ENCODE measurements around the gene ZNF394. TPM values are rescaled to one million over a fixed set of nuclear protein-coding genes. Genes with fewer than 3 reads are reported as not detected.

The ZNF394 gene
- total RNA-seq, 1 experiment from 2014 or later = 20.0 TPM

GRCh38 chr7:99476107-99476506, 24.0 kb downstream of the ZNF394 start:
- ChIA-PET POLR2A (no interaction called here), CTCF (interaction anchor here (1.3 kb wide), 1 partner anchor 24 kb away, joined by 6 read pairs; the partner anchor contains the start of gene ZNF394)
- DNase-seq (ENCODE audit: low read depth, low spot score) (no peak), ATAC-seq (no peak)
- intact Hi-C loops (cut with micrococcal nuclease; ENCODE audit: unreplicated experiment) (no loop called here), in situ Hi-C loops (cut with HindIII; ENCODE audit: low pct_unique_long_range_greater_than_20kb, low sequenced_read_pairs) (no loop called here)
- Histone ChIP-seq H3K27me3 (ENCODE audit: control insufficient read depth, insufficient read depth, low read length) (no peaks in the 10 kb centered on the region), H3K4me3 (ENCODE audit: low read depth in 2 of 2, low read length in 2 of 2) (no peak overlapping the region), H3K36me3 (ENCODE audit: control insufficient read depth, insufficient read depth, low read length) (peaks cover 4% of the 10 kb centered on the region; the same call in 1 of the 2 replicates), H3K27ac (ENCODE audit: low read length) (no peak overlapping the region), H3K4me1 (ENCODE audit: control insufficient read depth, insufficient read depth, low read length) (no peaks in the 10 kb centered on the region), H3K9me3 (ENCODE audit: control insufficient read depth, insufficient read depth, low read depth, low read length) (no peaks in the 10 kb centered on the region)
- TF ChIP-seq CTCF (IDR thresholded peaks at IDR 0.05) (no peak), TCF7L2 (IDR thresholded peaks at IDR 0.05; ENCODE audit: low read depth, low read length) (no peak), POLR2AphosphoS5 (IDR thresholded peaks at IDR 0.05; ENCODE audit: low read depth, low read length) (no peak), SIN3A (IDR thresholded peaks at IDR 0.05; ENCODE audit: borderline replicate concordance, insufficient read depth, low read depth, low read length) (no peak), REST (IDR thresholded peaks at IDR 0.05; ENCODE audit: insufficient read depth in 1 of 2, low read depth in 2 of 2, low read length in 1 of 2) (no peak)
- BruUV-seq (replicated peaks) = no TSS peak

- no peaks in the 10 kb centered on the region for H3K27me3 ChIP-seq (ENCODE audit: control insufficient read depth, insufficient read depth, low read length)
- H3K36me3 ChIP-seq (ENCODE audit: control insufficient read depth, insufficient read depth, low read length) = peaks cover 4% of the 10 kb centered on the region; the same call in 1 of the 2 replicates
- H3K27ac ChIP-seq (ENCODE audit: low read length) = peak overlapping the region; percentile 94
- in situ Hi-C loops (cut with HindIII; ENCODE audit: low pct_unique_long_range_greater_than_20kb, low sequenced_read_pairs) = no loop called here
- CTCF ChIA-PET = no interaction called here
- DNase-seq (ENCODE audit: low read depth, low spot score) (no peak), ATAC-seq (no peak)
- no peak for TF ChIP-seq TCF7L2 (IDR thresholded peaks at IDR 0.05; ENCODE audit: low read depth, low read length)
- 0 out of 2 replicates have a peak, but pooled peaks have one; percentile 6 for TF ChIP-seq SIN3A (IDR thresholded peaks at IDR 0.05; ENCODE audit: borderline replicate concordance, insufficient read depth, low read depth, low read length)
- peak overlapping the region; percentile 93 to 97 for H3K4me3 ChIP-seq (ENCODE audit: low read depth in 2 of 2, low read length in 2 of 2)
- BruUV-seq (replicated peaks) = TSS peak; percentile 91
- POLR2A ChIA-PET = interaction anchor here (0.6 to 0.7 kb wide), 2 partner anchors 43 to 346 kb away, joined by 3 to 6 read pairs; no protein-coding TSS in a partner anchor
- intact Hi-C loops (cut with micrococcal nuclease; ENCODE audit: unreplicated experiment) = no loop called here
- no peaks in the 10 kb centered on the region for H3K9me3 ChIP-seq (ENCODE audit: control insufficient read depth, insufficient read depth, low read depth, low read length)
- peaks cover 6% of the 10 kb centered on the region for H3K4me1 ChIP-seq (ENCODE audit: control insufficient read depth, insufficient read depth, low read length)
Measured at GRCh38 chr7:99473315-99473596, 26.8 kb downstream of the ZNF394 start.

- ATAC-seq = peak; percentile 97
- H3K4me3 ChIP-seq (ENCODE audit: low read depth in 2 of 2, low read length in 2 of 2) = peak within 1 kb of the TSS; percentile 93 to 97
- no peaks in the 10 kb centered on the region for H3K27me3 ChIP-seq (ENCODE audit: control insufficient read depth, insufficient read depth, low read length)
- H3K27ac ChIP-seq (ENCODE audit: low read length) = peak within 1 kb of the TSS; percentile 94
- ChIA-PET CTCF (no interaction called here), POLR2A (interaction anchor here (0.7 kb wide), 1 partner anchor 345 kb away, joined by 3 read pairs; no protein-coding TSS in a partner anchor)
- BruUV-seq (replicated peaks) = no TSS peak
- H3K9me3 ChIP-seq (ENCODE audit: control insufficient read depth, insufficient read depth, low read depth, low read length) = no peaks in the 10 kb centered on the region
- TF ChIP-seq SIN3A (IDR thresholded peaks at IDR 0.05; ENCODE audit: borderline replicate concordance, insufficient read depth, low read depth, low read length) (0 out of 2 replicates have a peak, but pooled peaks have one; percentile 46), POLR2AphosphoS5 (IDR thresholded peaks at IDR 0.05; ENCODE audit: low read depth, low read length) (peak; percentile 43; the same call in 1 of the 2 replicates), REST (IDR thresholded peaks at IDR 0.05; ENCODE audit: insufficient read depth in 1 of 2, low read depth in 2 of 2, low read length in 1 of 2) (no peak), CTCF (IDR thresholded peaks at IDR 0.05) (no peak), TCF7L2 (IDR thresholded peaks at IDR 0.05; ENCODE audit: low read depth, low read length) (no peak)
- peak; percentile 88 for DNase-seq (ENCODE audit: low read depth, low spot score)
- in situ Hi-C loops (cut with HindIII; ENCODE audit: low pct_unique_long_range_greater_than_20kb, low sequenced_read_pairs) = no loop called here
- H3K36me3 ChIP-seq (ENCODE audit: control insufficient read depth, insufficient read depth, low read length) = peaks cover 4% of the 10 kb centered on the region; the same call in 1 of the 2 replicates
- intact Hi-C loops (cut with micrococcal nuclease; ENCODE audit: unreplicated experiment) = no loop called here
- peaks cover 6% of the 10 kb centered on the region for H3K4me1 ChIP-seq (ENCODE audit: control insufficient read depth, insufficient read depth, low read length)
Measured at GRCh38 chr7:99472561-99473314, 27.3 kb downstream of the ZNF394 start, which contains the start of gene ZNF789. TSS of gene ZNF789 (plus strand) at chr7:99472890. CDS start at chr7:99476457, 3,567 bp downstream.

Measured in Panc1 (cell line).